Caco-2 (cell line): ENCODE measurements around the gene MARS1. TPM values are rescaled to one million over a fixed set of nuclear protein-coding genes. Genes with fewer than 3 reads are reported as not detected.

Experiments
- BruUV-seq: library from RNA; stranded (reverse); fragments of 400-500 nt; replicated peaks from 2 replicates; lab custom pipeline; 2021; lab: Mats Ljungman, UMichigan
- CTCF ChIA-PET: fragments of 300-600 bp; sonication (Branson Sonifier 250); formaldehyde crosslinking; loops from one replicate; lab custom pipeline; 2022; ENCODE audit warnings: antibody characterized with exemption; lab: Charles Lee
- POLR2A ChIA-PET: fragments of 300-600 bp; sonication (Branson Sonifier 250); formaldehyde crosslinking; loops from one replicate; lab custom pipeline; 2022; ENCODE audit warnings: antibody characterized with exemption; lab: Charles Lee
- DNase-seq, 2 experiments: peaks; one replicate each; pipeline versions ENCODE4 v3.0.0 to v3.0.0-alpha.2; 2020 to 2022
- H3K27me3 ChIP-seq: replicated peaks from 2 replicates; pipeline ENCODE4 v1.6.0; 2011; ENCODE audit warnings: low read length; ENCODE audit not compliant: control insufficient read depth, insufficient read depth
- H3K36me3 ChIP-seq: 2 replicates; pipeline ENCODE4 v1.5.1; 2011; ENCODE audit warnings: low read length; ENCODE audit not compliant: control insufficient read depth, insufficient read depth
- H3K4me1 ChIP-seq: fragments of 250-450 bp; sonication (Bioruptor Pico); 2 replicates; pipeline ENCODE4 v1.5.1; 2020; ENCODE audit warnings: mild to moderate bottlenecking
- H3K4me3 ChIP-seq: 2 replicates; pipeline ENCODE4 v1.5.1; 2011; ENCODE audit warnings: low read depth, mild to moderate bottlenecking, control low read depth, low read length
- H3K9me3 ChIP-seq: fragments of 250-450 bp; sonication (Bioruptor Pico); 2 replicates; pipeline ENCODE4 v1.5.1; 2020; ENCODE audit warnings: mild to moderate bottlenecking, moderate library complexity
- H3K27ac Mint-ChIP-seq: one replicate; pipeline ENCODE4 v1.8.0; 2022; ENCODE audit warnings: mixed read lengths; ENCODE audit not compliant: unreplicated experiment
- H3K27me3 Mint-ChIP-seq: one replicate; pipeline ENCODE4 v1.8.0; 2022; ENCODE audit warnings: mixed read lengths; ENCODE audit not compliant: insufficient read depth, unreplicated experiment
- H3K36me3 Mint-ChIP-seq: one replicate; pipeline ENCODE4 v1.8.0; 2022; ENCODE audit warnings: mild to moderate bottlenecking, mixed read lengths; ENCODE audit not compliant: insufficient read depth, unreplicated experiment
- H3K4me1 Mint-ChIP-seq: one replicate; pipeline ENCODE4 v1.8.0; 2022; ENCODE audit warnings: low read depth, mixed read lengths; ENCODE audit not compliant: unreplicated experiment
- H3K4me3 Mint-ChIP-seq: one replicate; pipeline ENCODE4 v1.8.0; 2022; ENCODE audit warnings: mild to moderate bottlenecking, moderate library complexity, mixed read lengths; ENCODE audit not compliant: unreplicated experiment
- H3K9me3 Mint-ChIP-seq: one replicate; pipeline ENCODE4 v1.8.0; 2022; ENCODE audit warnings: mixed read lengths; ENCODE audit not compliant: unreplicated experiment
- intact Hi-C: fragments of 100-400 bp; cut with micrococcal nuclease; formaldehyde crosslinking; loops from one replicate; pipeline ENCODE4 v1.10.0; 2022; ENCODE audit not compliant: unreplicated experiment
- total RNA-seq: library from RNA; stranded (reverse); gene quantifications from 2 replicates; pipeline ENCODE4 v1.2.3, GENCODE V29; 2022
- TF ChIP-seq, protein P1 (sequence below), 2 experiments: fragments of 200-600 bp in 1 of 2; IDR thresholded peaks; 1 replicate in 1 of 2; 2 replicates in 1 of 2; pipeline versions ENCODE4 v1.5.1 to v1.8.0; 2011 to 2022; ENCODE audit warnings: antibody characterized with exemption in 1 of 2, control low read depth in 1 of 2, inconsistent platforms in 1 of 2, low read depth in 1 of 2, low read length in 1 of 2, mild to moderate bottlenecking in 1 of 2, moderate library complexity in 1 of 2; ENCODE audit not compliant: insufficient read depth in 1 of 2, severe bottlenecking in 1 of 2, unreplicated experiment in 1 of 2

The MARS1 gene
- total RNA-seq, 1 experiment from 2014 or later = 583 TPM

DNA sequence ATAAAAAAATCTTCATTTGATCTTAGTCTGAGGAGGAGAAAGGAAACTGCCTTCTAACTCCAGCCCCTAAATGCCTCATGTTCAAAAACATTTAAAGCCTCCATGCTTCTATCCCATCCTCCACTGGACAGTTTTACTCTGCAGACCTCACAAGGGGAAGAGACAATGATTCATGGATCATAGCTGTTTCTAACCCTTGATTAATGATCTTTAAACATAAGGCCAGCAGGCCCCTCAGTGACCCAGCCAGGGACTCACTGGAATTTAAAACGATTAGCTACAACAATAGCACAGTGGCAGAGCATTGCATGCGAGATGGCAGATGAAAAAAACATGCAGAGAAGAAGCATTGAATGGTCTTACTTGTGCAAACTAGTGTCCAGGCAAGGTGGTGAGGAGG lies 53.1 kb downstream of the MARS1 start:
- H3K4me3 Mint-ChIP-seq = no peak overlapping the region
- peaks cover 8% of the 10 kb centered on the region for H3K4me1 Mint-ChIP-seq
- BruUV-seq = no TSS peak
- no peaks in the 10 kb centered on the region for H3K27me3 ChIP-seq
- H3K4me3 ChIP-seq = no peak overlapping the region
- intact Hi-C loops = no loop called here
- H3K27ac Mint-ChIP-seq = no peak overlapping the region
- no peaks in the 10 kb centered on the region for H3K9me3 Mint-ChIP-seq
- peaks cover 21% of the 10 kb centered on the region for H3K36me3 Mint-ChIP-seq
- no peaks in the 10 kb centered on the region for H3K9me3 ChIP-seq
- ChIA-PET POLR2A (no interaction called here), CTCF (no interaction called here)
- peaks cover 6% of the 10 kb centered on the region; the same call in 1 of the 2 replicates for H3K4me1 ChIP-seq
- H3K36me3 ChIP-seq = 0 out of 2 replicates have a peak, but pooled peaks cover 1% of the 10 kb centered on the region
- no peak for DNase-seq
- no peaks in the 10 kb centered on the region for H3K27me3 Mint-ChIP-seq
- TF ChIP-seq, protein P1, sequence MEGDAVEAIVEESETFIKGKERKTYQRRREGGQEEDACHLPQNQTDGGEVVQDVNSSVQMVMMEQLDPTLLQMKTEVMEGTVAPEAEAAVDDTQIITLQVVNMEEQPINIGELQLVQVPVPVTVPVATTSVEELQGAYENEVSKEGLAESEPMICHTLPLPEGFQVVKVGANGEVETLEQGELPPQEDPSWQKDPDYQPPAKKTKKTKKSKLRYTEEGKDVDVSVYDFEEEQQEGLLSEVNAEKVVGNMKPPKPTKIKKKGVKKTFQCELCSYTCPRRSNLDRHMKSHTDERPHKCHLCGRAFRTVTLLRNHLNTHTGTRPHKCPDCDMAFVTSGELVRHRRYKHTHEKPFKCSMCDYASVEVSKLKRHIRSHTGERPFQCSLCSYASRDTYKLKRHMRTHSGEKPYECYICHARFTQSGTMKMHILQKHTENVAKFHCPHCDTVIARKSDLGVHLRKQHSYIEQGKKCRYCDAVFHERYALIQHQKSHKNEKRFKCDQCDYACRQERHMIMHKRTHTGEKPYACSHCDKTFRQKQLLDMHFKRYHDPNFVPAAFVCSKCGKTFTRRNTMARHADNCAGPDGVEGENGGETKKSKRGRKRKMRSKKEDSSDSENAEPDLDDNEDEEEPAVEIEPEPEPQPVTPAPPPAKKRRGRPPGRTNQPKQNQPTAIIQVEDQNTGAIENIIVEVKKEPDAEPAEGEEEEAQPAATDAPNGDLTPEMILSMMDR (IDR thresholded peaks at IDR 0.05; ENCODE audit: insufficient read depth in 1 of 2, low read depth in 1 of 2, low read length in 1 of 2, severe bottlenecking in 1 of 2, unreplicated experiment in 1 of 2) = no peak

DNA sequence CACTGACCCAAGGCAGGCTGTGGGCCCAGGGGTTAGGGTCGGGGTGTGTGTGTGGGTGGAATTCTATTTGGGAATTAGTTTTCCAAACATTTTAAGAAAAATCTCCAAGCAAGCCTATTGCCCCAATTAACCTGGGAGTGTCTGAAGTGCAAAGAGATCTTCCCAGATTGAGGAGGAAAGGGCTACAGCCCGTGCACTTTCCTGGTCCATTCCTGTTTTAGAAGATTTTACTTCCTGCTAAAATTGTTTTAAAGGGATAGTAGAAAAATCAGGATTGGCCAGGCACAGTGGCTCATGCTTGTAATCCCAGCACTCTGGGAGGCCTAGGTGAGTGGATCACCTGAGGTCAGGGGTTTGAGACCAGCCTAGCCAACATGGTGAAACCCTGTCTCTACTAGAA lies 53.8 kb downstream of the MARS1 start:
- H3K9me3 ChIP-seq = no peaks in the 10 kb centered on the region
- peaks cover 9% of the 10 kb centered on the region; the same call in 1 of the 2 replicates for H3K4me1 ChIP-seq
- H3K27me3 ChIP-seq = no peaks in the 10 kb centered on the region
- Mint-ChIP-seq H3K36me3 (peaks cover 22% of the 10 kb centered on the region), H3K4me1 (peaks cover 10% of the 10 kb centered on the region), H3K9me3 (no peaks in the 10 kb centered on the region), H3K27ac (no peak overlapping the region), H3K4me3 (no peak overlapping the region), H3K27me3 (no peaks in the 10 kb centered on the region)
- ChIA-PET CTCF (no interaction called here), POLR2A (no interaction called here)
- BruUV-seq = no TSS peak
- intact Hi-C loops = no loop called here
- no peak overlapping the region for H3K4me3 ChIP-seq
- H3K36me3 ChIP-seq = 0 out of 2 replicates have a peak, but pooled peaks cover 1% of the 10 kb centered on the region
- no peak for DNase-seq
- TF ChIP-seq, protein P1 (IDR thresholded peaks at IDR 0.05; ENCODE audit: insufficient read depth in 1 of 2, low read depth in 1 of 2, low read length in 1 of 2, severe bottlenecking in 1 of 2, unreplicated experiment in 1 of 2) = no peak

DNA sequence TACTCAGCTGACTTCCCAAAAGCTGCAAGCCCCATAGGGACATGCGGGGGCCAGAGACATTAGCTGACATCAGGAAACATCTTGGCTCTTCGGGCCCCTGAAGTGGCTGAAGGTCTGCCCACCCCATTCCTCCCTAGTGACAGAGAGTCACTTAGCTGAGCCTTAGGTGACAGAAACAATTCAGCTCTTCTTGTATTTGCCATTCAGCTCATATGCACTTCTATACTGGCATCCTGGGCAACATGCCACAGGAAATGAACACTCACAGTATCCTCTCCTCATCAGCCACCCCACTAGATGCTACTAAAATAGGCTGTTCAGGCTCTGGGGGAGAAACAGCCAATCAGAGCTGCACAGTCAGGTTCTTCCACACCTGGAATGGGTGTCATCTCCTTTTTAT lies 55.7 kb downstream of the MARS1 start:
- H3K36me3 Mint-ChIP-seq = peaks cover 21% of the 10 kb centered on the region
- H3K9me3 Mint-ChIP-seq = no peaks in the 10 kb centered on the region
- TF ChIP-seq, protein P1 (IDR thresholded peaks at IDR 0.05; ENCODE audit: insufficient read depth in 1 of 2, low read depth in 1 of 2, low read length in 1 of 2, severe bottlenecking in 1 of 2, unreplicated experiment in 1 of 2) = no peak
- ChIA-PET POLR2A (interaction anchor here (0.6 kb wide), 1 partner anchor 207 kb away, joined by 3 read pairs; no protein-coding TSS in a partner anchor), CTCF (interaction anchor here (1.0 kb wide), 1 partner anchor 40 kb away, joined by 3 read pairs; no protein-coding TSS in a partner anchor)
- Histone ChIP-seq H3K4me1 (peaks cover 9% of the 10 kb centered on the region; the same call in 1 of the 2 replicates), H3K36me3 (0 out of 2 replicates have a peak, but pooled peaks cover 1% of the 10 kb centered on the region), H3K27me3 (peaks cover 2% of the 10 kb centered on the region), H3K4me3 (no peak overlapping the region), H3K9me3 (no peaks in the 10 kb centered on the region)
- intact Hi-C loops = no loop called here
- DNase-seq = no peak
- peaks cover 5% of the 10 kb centered on the region for H3K27me3 Mint-ChIP-seq
- H3K4me3 Mint-ChIP-seq = no peak overlapping the region
- H3K4me1 Mint-ChIP-seq = peaks cover 10% of the 10 kb centered on the region
- no peak overlapping the region for H3K27ac Mint-ChIP-seq
- no TSS peak for BruUV-seq
